Adipocyte (in vitro differentiated cells): Measurements from ENCODE around the gene UCKL1.
A peak's percentile ranks its signal among the peaks of the same experiment; 100 is the strongest.

Experiments used
- DNase-seq: peaks from one replicate; pipeline ENCODE4 v3.0.0-alpha.2; 2015; ENCODE audit warnings: low read depth
- H3K27me3 ChIP-seq: replicated peaks from 2 replicates; pipeline ENCODE4 v1.7.0; 2013; ENCODE audit warnings: mild to moderate bottlenecking, low read length, moderate library complexity; ENCODE audit not compliant: control insufficient read depth, insufficient read depth
- H3K36me3 ChIP-seq: 2 replicates; pipeline ENCODE4 v1.7.0; 2013; ENCODE audit warnings: low read length, mild to moderate bottlenecking, moderate library complexity; ENCODE audit not compliant: control insufficient read depth, insufficient read depth, severe bottlenecking
- H3K4me1 ChIP-seq: 2 replicates; pipeline ENCODE4 v1.7.0; 2013; ENCODE audit warnings: mild to moderate bottlenecking, low read length, moderate library complexity; ENCODE audit not compliant: control insufficient read depth, insufficient read depth
- H3K4me3 ChIP-seq: 2 replicates; pipeline ENCODE4 v1.7.0; 2013; ENCODE audit warnings: mild to moderate bottlenecking, low read length, moderate library complexity
- H3K9ac ChIP-seq: 2 replicates; pipeline ENCODE4 v1.7.0; 2013; ENCODE audit warnings: mild to moderate bottlenecking, low read length, moderate library complexity
- H3K9me3 ChIP-seq: 2 replicates; pipeline ENCODE4 v1.7.0; 2013; ENCODE audit warnings: mild to moderate bottlenecking, low read length, moderate library complexity; ENCODE audit not compliant: control insufficient read depth

The UCKL1 gene

DNA sequence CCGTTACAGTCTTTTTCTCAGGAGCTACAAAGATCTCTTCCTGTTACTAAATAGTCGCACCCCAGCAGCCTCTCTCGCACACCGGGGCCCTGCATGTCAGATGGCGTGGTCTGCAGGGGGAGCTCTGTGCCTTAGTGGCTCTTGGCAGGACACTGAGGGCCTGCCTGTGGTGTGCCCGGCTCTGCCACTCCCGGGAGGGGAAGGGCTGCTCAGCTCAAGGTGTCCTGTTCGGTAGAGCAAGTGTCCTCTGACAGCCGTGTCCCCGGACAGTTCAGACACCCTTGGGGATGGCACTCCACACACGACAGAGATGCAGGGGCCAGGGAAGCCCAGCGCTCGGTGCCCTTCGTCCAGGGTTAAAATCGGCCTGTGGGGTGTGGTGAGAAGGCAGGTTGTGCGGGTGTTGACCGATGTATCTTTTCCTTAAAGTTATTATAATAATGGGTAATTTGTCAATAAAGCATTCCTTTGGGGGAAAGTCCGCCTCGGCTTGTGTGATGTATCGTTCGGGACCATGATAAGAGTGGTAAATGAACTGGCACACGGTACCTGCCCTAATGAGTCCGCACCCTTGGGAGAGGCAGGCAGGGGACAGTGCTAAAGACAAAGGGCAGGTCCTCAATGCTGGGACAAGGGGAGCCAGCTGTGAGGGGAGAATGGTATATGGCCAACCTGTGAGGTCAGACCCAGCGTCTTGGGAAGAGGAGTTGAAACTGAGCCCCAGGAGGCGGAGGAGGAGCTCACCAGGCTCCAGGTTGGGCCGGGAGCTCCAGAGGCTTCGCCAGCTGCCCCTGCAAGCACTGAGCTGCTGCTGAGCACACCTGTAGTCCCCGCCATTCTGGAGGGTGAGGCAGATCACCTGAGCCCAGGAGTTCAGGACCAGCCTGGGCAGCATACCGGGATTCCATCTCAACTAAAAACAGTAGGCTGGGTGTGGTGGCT, 64.9 kb downstream of the UCKL1 start:
- Histone ChIP-seq H3K9ac (no peak overlapping the region), H3K27me3 (no peaks in the 10 kb centered on the region), H3K4me1 (peaks cover 25% of the 10 kb centered on the region), H3K9me3 (no peaks in the 10 kb centered on the region), H3K4me3 (no peak overlapping the region), H3K36me3 (peaks cover 47% of the 10 kb centered on the region)
- no peak for DNase-seq

GRCh38 chr20:63890616-63891015, 65.6 kb downstream of the UCKL1 start:
- DNase-seq, result no peak
- Histone ChIP-seq H3K4me1 (peaks cover 24% of the 10 kb centered on the region), H3K4me3 (no peak overlapping the region), H3K36me3 (peaks cover 49% of the 10 kb centered on the region), H3K9ac (no peak overlapping the region), H3K27me3 (no peaks in the 10 kb centered on the region), H3K9me3 (no peaks in the 10 kb centered on the region)

DNA sequence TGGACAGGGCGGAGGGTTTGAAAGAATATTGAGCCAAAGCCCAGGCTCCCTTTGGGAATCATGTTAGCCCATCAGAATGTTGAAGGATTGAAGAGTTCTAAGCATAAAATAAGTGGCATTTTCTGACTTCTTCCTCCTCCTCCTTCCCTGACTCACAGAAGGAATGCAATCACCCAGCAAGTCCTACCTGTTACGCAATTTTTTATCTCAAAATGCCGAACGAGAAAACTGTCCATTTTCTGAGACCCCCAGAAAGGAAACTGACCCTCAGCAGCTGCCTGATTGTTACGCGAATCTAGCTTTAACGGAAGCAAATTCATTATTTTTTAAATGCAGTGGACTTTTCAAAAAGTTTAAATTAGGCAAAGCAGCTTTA, 66.0 kb downstream of the UCKL1 start:
- peaks cover 53% of the 10 kb centered on the region for H3K36me3 ChIP-seq
- no peak overlapping the region for H3K4me3 ChIP-seq
- H3K9me3 ChIP-seq, result no peaks in the 10 kb centered on the region
- DNase-seq, result no peak
- peaks cover 24% of the 10 kb centered on the region for H3K4me1 ChIP-seq
- H3K9ac ChIP-seq, result peak overlapping the region; percentile 16
- no peaks in the 10 kb centered on the region for H3K27me3 ChIP-seq
